Left ventricle myocardium inferior (tissue), 1 donor: ENCODE data around the gene HTRA2. TPM values are rescaled to one million over a fixed set of nuclear protein-coding genes. Genes with fewer than 3 reads are reported as not detected.
A peak's percentile ranks its signal among the peaks of the same experiment; 100 is the strongest.

Source experiments
- DNase-seq: peaks from one replicate; pipeline ENCODE4 v3.0.0-alpha.2; 2020
- H3K27ac ChIP-seq: fragments of 200-600 bp; replicated peaks from 2 replicates; pipeline ENCODE4 v1.8.0; 2021
- H3K27me3 ChIP-seq: fragments of 200-600 bp; 2 replicates; pipeline ENCODE4 v1.8.0; 2021; ENCODE audit warnings: low read depth
- H3K36me3 ChIP-seq: fragments of 200-600 bp; 2 replicates; pipeline ENCODE4 v1.8.0; 2021
- H3K4me1 ChIP-seq: fragments of 200-600 bp; 2 replicates; pipeline ENCODE4 v1.8.0; 2021
- H3K4me3 ChIP-seq: fragments of 200-600 bp; 2 replicates; pipeline ENCODE4 v1.8.0; 2021; ENCODE audit warnings: mild to moderate bottlenecking, moderate library complexity
- H3K9me3 ChIP-seq: fragments of 200-600 bp; replicated peaks from 2 replicates; pipeline ENCODE4 v1.8.0; 2021
- CTCF ChIP-seq: fragments of 200-600 bp; IDR thresholded peaks from 2 replicates; pipeline ENCODE4 v1.8.0; 2021; ENCODE audit warnings: antibody characterized with exemption, mild to moderate bottlenecking, borderline replicate concordance
- intact Hi-C: fragments of 100-400 bp; cut with micrococcal nuclease; formaldehyde crosslinking; loops from one replicate; pipeline ENCODE4 v1.11.0; 2022
- total RNA-seq: library from RNA; stranded (reverse); fragmentation: NEBNext Ultra II Directional; extraction: Animal tissue kit (Norgen Biotek cat#: 25700); gene quantifications from one replicate; pipeline ENCODE4 v1.2.1, GENCODE V29; 2021
- donor health status: DM: no; HTN: yes; CAD: no; lungs with severe emphysema.

HTRA2 gene
- total RNA-seq, 1 donor from 2014 or later, result 26.6 TPM

- peaks cover 20% of the 10 kb centered on the region for H3K4me1 ChIP-seq
These were observed 13.2 kb downstream of the HTRA2 start for GRCh38 chr2:74542978-74543377.

GRCh38 chr2:74544634-74545033 lies 14.9 kb downstream of the HTRA2 start:
- Histone ChIP-seq H3K4me1 (peaks cover 31% of the 10 kb centered on the region), H3K4me3 (no peak overlapping the region), H3K36me3 (no peaks in the 10 kb centered on the region), H3K27ac (no peak overlapping the region), H3K27me3 (peaks cover 7% of the 10 kb centered on the region), H3K9me3 (no peaks in the 10 kb centered on the region)
- peak; percentile 20 for TF ChIP-seq CTCF
- no peak for DNase-seq
- intact Hi-C loops, result loop anchor here (10.0 kb wide), 1 partner anchor 60 kb away; the partner anchor contains the start of genes CCDC142 and TTC31

More at GRCh38 chr2:74542978-74543377, 13.2 kb downstream of the HTRA2 start:
- Histone ChIP-seq H3K9me3 (no peaks in the 10 kb centered on the region), H3K36me3 (no peaks in the 10 kb centered on the region), H3K27me3 (peaks cover 4% of the 10 kb centered on the region), H3K27ac (no peak overlapping the region), H3K4me3 (no peak overlapping the region)
- intact Hi-C loops, result loop anchor here (10.0 kb wide), 1 partner anchor 58 kb away; the partner anchor contains the start of genes CCDC142 and TTC31
- no peak for TF ChIP-seq CTCF
- no peak for DNase-seq

- intact Hi-C loops, result loop anchor here (10.0 kb wide), 1 partner anchor 61 kb away; the partner anchor contains the start of genes CCDC142 and TTC31
- Histone ChIP-seq H3K27ac (no peak overlapping the region), H3K9me3 (no peaks in the 10 kb centered on the region), H3K4me3 (no peak overlapping the region), H3K36me3 (no peaks in the 10 kb centered on the region), H3K27me3 (peaks cover 20% of the 10 kb centered on the region), H3K4me1 (peaks cover 25% of the 10 kb centered on the region)
- no peak for TF ChIP-seq CTCF
- no peak for DNase-seq
These were observed 16.3 kb downstream of the HTRA2 start for GRCh38 chr2:74546004-74546403.

- H3K36me3 ChIP-seq, result no peaks in the 10 kb centered on the region
- intact Hi-C loops, result loop anchor here (10.0 kb wide), 1 partner anchor 64 kb away; the partner anchor contains the start of genes CCDC142 and TTC31
- no peaks in the 10 kb centered on the region for H3K9me3 ChIP-seq
- H3K27me3 ChIP-seq, result peaks cover 23% of the 10 kb centered on the region
- peaks cover 38% of the 10 kb centered on the region for H3K4me1 ChIP-seq
- H3K27ac ChIP-seq, result peak overlapping the region; percentile 89
- DNase-seq, result no peak
- TF ChIP-seq CTCF, result no peak
- H3K4me3 ChIP-seq, result peak overlapping the region; percentile 71
These were observed 18.7 kb downstream of the HTRA2 start for GRCh38 chr2:74548285-74548899.

- Histone ChIP-seq H3K4me1 (peaks cover 46% of the 10 kb centered on the region), H3K36me3 (no peaks in the 10 kb centered on the region), H3K9me3 (no peaks in the 10 kb centered on the region), H3K4me3 (peak overlapping the region; percentile 71), H3K27ac (peak overlapping the region; percentile 89), H3K27me3 (peaks cover 24% of the 10 kb centered on the region)
- peak; percentile 79 for DNase-seq
- intact Hi-C loops, result loop anchor here (10.0 kb wide), 1 partner anchor 64 kb away; the partner anchor contains the start of genes CCDC142 and TTC31
- TF ChIP-seq CTCF, result no peak
These were observed 19.4 kb downstream of the HTRA2 start for GRCh38 chr2:74548900-74549826.
